Astrocyte (in vitro differentiated cells and primary cell): ENCODE results near the gene EHD4.

Experiments
- CTCF ChIP-seq: IDR thresholded peaks from 2 replicates; pipeline ENCODE4 v1.5.1; 2011; ENCODE audit warnings: low read depth, mild to moderate bottlenecking, inconsistent platforms, low read length, moderate library complexity; ENCODE audit not compliant: insufficient read depth
- EZH2 ChIP-seq: IDR thresholded peaks from 2 replicates; pipeline ENCODE4 v1.6.1; 2012; ENCODE audit warnings: mild to moderate bottlenecking, low read length, inconsistent platforms; ENCODE audit not compliant: insufficient read depth

GRCh38 chr15:41992151-41992802, 19.9 kb upstream of the EHD4 start:
- no peak for TF ChIP-seq CTCF
- no peak for TF ChIP-seq EZH2
